ENCODE data around the gene THAP4.

Gene THAP4

GRCh38 chr2:241555711-241556110 is 81.2 kb downstream of the THAP4 start:
- no peak for ATAC-seq
- TF ChIP-seq GLIS3 (CRISPR knock-in tag; IDR thresholded peaks at IDR 0.05) (no peak), CSRNP3 (CRISPR knock-in tag; IDR thresholded peaks at IDR 0.05) (no peak), ISL1 (CRISPR knock-in tag; IDR thresholded peaks at IDR 0.05) (no peak), SNAI2 (CRISPR knock-in tag; IDR thresholded peaks at IDR 0.05) (no peak), ARNTL (CRISPR knock-in tag; IDR thresholded peaks at IDR 0.05; ENCODE audit: borderline replicate concordance, low read depth) (no peak)

GRCh38 chr2:241554610-241555322 is 82.2 kb downstream of the THAP4 start:
- ATAC-seq = no peak
- TF ChIP-seq CREB5 (CRISPR knock-in tag; IDR thresholded peaks at IDR 0.05; ENCODE audit: low read depth) = no peak
- no peak for TF ChIP-seq ZNF8 (CRISPR knock-in tag; IDR thresholded peaks at IDR 0.05)
- TF ChIP-seq ZFP3 (CRISPR knock-in tag; IDR thresholded peaks at IDR 0.05) = no peak
- TF ChIP-seq ESRRG (CRISPR knock-in tag; IDR thresholded peaks at IDR 0.05) = no peak
- TF ChIP-seq CSDC2 (CRISPR knock-in tag; IDR thresholded peaks at IDR 0.05) = no peak
- no peak for TF ChIP-seq ARNTL (CRISPR knock-in tag; IDR thresholded peaks at IDR 0.05; ENCODE audit: borderline replicate concordance, low read depth)
- TF ChIP-seq TCF4 (CRISPR knock-in tag; IDR thresholded peaks at IDR 0.05; ENCODE audit: borderline replicate concordance) = no peak
- no peak for TF ChIP-seq GLIS3 (CRISPR knock-in tag; IDR thresholded peaks at IDR 0.05)
- no peak for TF ChIP-seq TOX (CRISPR knock-in tag; IDR thresholded peaks at IDR 0.05; ENCODE audit: borderline replicate concordance)
- TF ChIP-seq, protein P1, sequence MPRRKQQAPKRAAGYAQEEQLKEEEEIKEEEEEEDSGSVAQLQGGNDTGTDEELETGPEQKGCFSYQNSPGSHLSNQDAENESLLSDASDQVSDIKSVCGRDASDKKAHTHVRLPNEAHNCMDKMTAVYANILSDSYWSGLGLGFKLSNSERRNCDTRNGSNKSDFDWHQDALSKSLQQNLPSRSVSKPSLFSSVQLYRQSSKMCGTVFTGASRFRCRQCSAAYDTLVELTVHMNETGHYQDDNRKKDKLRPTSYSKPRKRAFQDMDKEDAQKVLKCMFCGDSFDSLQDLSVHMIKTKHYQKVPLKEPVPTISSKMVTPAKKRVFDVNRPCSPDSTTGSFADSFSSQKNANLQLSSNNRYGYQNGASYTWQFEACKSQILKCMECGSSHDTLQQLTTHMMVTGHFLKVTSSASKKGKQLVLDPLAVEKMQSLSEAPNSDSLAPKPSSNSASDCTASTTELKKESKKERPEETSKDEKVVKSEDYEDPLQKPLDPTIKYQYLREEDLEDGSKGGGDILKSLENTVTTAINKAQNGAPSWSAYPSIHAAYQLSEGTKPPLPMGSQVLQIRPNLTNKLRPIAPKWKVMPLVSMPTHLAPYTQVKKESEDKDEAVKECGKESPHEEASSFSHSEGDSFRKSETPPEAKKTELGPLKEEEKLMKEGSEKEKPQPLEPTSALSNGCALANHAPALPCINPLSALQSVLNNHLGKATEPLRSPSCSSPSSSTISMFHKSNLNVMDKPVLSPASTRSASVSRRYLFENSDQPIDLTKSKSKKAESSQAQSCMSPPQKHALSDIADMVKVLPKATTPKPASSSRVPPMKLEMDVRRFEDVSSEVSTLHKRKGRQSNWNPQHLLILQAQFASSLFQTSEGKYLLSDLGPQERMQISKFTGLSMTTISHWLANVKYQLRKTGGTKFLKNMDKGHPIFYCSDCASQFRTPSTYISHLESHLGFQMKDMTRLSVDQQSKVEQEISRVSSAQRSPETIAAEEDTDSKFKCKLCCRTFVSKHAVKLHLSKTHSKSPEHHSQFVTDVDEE (CRISPR knock-in tag; IDR thresholded peaks at IDR 0.05) = no peak
- TF ChIP-seq ZNF565 (CRISPR knock-in tag; conservative IDR thresholded peaks at IDR 0.05; ENCODE audit: low read depth) = no peak
- TF ChIP-seq POU6F1 (CRISPR knock-in tag; IDR thresholded peaks at IDR 0.05; ENCODE audit: borderline replicate concordance, low read depth) = no peak
- no peak for TF ChIP-seq ZFP30 (CRISPR knock-in tag; IDR thresholded peaks at IDR 0.05)
- no peak for TF ChIP-seq ZC3H10 (CRISPR knock-in tag; IDR thresholded peaks at IDR 0.05)
- TF ChIP-seq PATZ1 (CRISPR knock-in tag; IDR thresholded peaks at IDR 0.05; ENCODE audit: borderline replicate concordance) = no peak
- no peak for TF ChIP-seq SNAI2 (CRISPR knock-in tag; IDR thresholded peaks at IDR 0.05)

GRCh38 chr2:241553981-241554380 is 83.0 kb downstream of the THAP4 start:
- no peak for ATAC-seq
- TF ChIP-seq ARNTL (CRISPR knock-in tag; IDR thresholded peaks at IDR 0.05; ENCODE audit: borderline replicate concordance, low read depth) (no peak), ZNF70 (CRISPR knock-in tag; IDR thresholded peaks at IDR 0.05) (peak; percentile 58; the same call in 1 of the 2 replicates)

- no peak for ATAC-seq
- TF ChIP-seq, protein P1 (CRISPR knock-in tag; IDR thresholded peaks at IDR 0.05) = no peak
- TF ChIP-seq ISL1 (CRISPR knock-in tag; IDR thresholded peaks at IDR 0.05) = no peak
- no peak for TF ChIP-seq OSR1 (CRISPR knock-in tag; IDR thresholded peaks at IDR 0.05)
- no peak for TF ChIP-seq CSRNP3 (CRISPR knock-in tag; IDR thresholded peaks at IDR 0.05)
- no peak for TF ChIP-seq ZC3H10 (CRISPR knock-in tag; IDR thresholded peaks at IDR 0.05)
Observed at GRCh38 chr2:241553512-241553830, 83.5 kb downstream of the THAP4 start.
